ENCODE results near the gene DBT.
A peak's percentile ranks its signal among the peaks of the same experiment; 100 is the strongest.

DBT gene

DNA sequence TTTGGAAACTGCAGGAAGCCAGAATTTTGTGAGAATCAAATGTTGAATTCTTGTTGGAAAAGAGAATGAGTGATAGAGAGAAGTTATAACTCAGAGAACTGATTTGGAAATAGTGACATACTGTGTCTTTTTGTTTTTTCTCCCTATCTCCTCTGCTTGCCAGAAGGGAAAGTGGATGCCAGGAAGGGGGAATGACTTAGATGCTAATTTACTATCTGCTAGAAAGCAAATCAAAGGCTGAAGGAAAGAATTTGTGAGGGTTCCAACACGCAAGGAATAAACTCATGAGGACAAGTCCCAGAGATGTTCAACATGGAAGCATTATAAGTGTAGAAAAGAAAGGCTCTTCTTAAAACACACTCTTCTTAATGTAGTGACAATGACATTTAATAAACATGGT lies 51.0 kb downstream of the DBT start:
- DNase-seq (ENCODE audit: low spot score) = no peak

DNA sequence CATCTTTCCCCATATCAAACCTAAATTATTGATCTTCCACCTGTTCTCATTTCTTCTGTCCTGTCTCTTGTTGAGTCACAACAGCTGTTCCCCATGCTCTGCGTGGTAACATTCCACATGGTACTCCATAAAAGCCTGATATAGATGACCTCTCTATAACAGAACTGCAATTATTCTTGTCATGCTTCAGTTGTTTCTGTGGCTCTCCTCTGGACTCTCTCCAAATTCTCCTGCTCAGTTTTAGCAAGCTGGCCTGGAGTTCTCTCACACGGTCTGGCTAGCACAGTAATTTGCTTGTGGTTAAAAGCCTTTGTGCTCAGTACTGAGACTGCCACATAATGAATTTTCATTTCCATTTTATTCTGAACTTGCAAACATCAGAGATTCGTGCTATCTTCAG lies 61.0 kb downstream of the DBT start:
- DNase-seq (ENCODE audit: low spot score) = peak; percentile 40

DNA sequence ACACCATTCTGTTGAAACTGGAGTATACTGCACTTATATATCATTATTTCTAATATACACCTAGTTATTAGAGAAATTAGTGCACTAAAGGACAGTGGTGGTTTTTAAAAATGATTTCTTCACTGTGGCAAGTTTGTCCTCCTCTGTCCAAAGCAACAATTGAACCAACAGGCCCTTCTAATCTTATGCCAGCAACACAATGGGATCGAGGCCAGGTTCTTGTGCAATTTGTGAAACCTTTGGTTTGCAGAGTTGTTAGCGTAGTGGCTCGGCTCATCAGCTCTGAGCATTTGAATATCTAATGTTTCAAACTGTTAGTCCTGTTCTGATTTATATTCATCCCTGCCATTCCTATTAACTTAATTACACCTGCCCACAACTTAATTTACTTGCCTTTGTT lies 61.7 kb downstream of the DBT start:
- no peak for DNase-seq (ENCODE audit: low spot score)

DNA sequence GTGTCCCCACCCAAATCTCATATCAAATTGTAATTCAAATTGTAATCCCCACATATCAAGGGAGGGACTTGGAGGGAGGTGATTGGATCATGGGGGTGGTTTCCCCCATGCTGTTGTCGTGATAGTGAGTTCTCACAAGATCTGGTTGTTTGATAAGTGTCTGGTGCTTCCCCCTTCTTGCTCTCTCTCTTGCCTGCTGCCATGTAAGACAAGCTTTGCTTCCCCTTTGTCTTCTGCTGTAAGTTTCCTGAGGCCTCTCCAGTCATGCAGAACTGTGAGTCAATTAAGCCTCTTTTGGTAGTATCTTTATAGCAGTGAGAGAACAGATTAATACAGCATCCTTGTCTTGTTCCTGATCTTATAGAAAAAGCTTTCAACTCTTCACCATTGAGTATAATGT lies 65.1 kb downstream of the DBT start:
- no peak for DNase-seq (ENCODE audit: low spot score)

DNA sequence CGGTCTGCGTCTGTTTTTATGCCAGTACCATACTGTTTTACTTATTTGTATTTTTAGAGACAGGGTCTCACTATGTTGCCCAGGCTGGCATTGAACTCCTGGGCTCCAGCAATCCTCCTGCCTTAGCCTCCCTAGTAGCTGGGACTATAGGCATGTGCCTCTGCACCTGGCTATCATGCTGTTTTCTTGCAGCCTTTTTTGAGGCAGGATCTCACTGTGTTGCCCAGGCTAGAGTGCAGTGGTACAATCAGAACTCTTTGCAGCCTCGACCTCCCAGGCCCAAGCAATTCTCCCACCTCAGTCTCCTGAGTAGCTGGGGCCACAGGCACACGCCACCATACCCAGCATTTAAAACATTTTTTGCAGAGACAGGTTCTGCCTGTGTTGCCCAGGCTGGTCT lies 66.3 kb downstream of the DBT start:
- DNase-seq (ENCODE audit: low spot score) = no peak

DNA sequence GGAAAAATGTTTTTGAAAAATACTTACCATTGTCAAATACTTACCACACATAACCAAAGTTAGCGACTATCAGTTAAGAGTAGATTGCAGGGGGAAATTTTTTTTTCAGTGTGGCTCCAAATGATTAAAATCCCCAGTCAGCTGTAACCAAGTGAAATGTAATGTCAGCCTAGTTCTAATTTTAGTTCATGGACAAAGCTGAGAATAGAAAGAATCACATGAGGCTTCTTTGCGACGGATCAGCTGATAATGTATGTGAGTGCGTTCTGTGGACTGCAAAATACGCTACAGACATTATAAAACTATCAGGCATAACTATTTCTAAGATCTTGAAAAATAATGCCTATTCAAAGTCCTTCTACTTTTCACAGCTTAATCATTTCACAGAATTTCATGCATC lies 71.5 kb downstream of the DBT start, which contains the start of gene LRRC39:
Gene LRRC39, minus strand, starts transcription at position 166 of the 400 bp plus-strand sequence. CDS start 9,740 bp downstream, outside the sequence.
- DNase-seq (ENCODE audit: low spot score) = peak; percentile 8

DNA sequence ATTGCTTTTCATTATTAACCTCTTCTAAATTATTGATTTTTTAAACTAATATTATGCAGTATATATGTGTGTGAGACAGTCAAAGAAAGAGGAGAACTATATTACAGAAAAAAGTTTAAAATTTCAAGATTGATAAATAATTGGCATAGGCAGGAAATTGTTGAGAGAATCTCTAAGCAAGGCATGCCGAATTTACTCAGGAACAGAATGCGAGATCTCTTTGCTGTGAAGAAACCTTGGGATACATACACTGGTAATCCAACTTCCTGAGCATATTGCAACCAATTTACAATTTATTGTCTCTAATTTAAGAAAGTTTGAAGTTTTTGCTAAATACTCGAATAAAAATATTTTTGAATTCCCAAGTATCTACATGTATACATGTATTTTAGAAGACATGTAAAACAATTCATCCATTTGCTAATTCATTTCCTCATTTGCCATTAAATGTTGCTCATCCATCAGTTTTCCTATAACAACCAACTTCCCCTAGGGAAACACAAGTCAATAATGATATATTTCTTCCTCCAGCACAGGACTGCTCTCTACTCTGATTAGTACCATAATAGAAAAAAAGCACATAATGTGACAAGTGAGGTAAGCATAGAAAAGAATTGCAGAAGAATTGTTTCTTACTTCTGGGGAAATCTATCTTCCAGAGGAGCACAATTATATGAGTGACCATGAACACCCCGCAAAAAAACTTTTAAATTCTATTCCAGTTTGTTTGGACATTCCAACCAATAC lies 72.2 kb downstream of the DBT start:
- no peak for DNase-seq (ENCODE audit: low spot score)

DNA sequence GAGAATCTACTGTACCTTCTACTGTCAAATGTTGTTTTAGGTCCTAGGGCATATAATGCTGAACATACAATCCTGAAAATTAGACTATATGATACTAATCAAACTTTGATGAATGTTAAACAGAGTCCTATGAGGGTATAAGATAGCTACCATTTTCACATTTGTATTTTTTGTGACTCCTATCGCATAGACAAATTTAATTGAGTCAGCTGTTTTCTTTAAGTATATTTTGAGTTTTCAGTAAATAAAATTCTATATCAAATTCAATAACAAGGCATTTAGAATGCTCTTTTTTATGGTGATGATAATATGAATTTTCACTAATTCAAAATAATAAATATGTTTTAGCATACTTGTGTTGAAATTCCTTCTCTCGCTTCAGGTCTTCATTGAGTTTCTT lies 81.6 kb downstream of the DBT start:
- DNase-seq (ENCODE audit: low spot score) = no peak

DNA sequence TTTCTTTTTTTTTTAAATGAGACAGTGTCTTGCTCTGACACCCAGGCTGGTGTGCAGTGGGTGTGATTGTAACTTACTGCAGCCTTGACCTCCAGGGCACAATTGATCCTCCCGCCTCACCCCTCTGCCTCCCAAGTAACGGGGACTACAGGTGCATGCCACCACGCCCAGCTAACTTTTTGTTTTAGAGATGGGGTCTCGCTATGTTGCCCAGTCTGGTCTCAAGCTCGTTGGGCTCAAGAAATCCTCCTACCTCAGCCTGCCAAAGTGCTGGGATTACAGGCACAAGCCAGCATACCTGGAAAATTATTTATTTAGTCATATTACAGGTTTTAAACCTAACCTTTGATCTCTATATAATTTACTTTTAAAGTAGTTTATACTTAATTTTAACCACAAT lies 84.9 kb downstream of the DBT start:
- DNase-seq (ENCODE audit: low spot score) = no peak

DNA sequence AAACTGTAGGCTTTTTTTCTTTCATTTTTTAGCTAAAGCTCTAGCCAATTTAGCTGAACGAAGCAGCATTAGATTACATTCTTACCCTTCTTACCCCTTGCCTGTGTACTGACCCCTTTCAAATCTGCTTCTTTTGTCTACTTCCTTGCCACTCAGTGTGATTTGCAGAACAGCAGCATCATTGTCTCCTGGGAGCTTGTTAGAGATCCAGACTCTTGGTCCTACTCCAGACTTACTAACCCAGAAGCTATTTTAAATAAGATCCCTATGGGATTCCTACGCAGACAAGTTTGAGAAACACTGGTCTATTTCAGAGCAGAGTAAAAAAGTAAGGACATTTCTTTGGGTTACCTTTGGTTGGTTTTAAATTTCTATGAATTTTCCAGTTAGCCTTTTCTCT lies 85.4 kb downstream of the DBT start:
- DNase-seq (ENCODE audit: low spot score) = peak; percentile 45

DNA sequence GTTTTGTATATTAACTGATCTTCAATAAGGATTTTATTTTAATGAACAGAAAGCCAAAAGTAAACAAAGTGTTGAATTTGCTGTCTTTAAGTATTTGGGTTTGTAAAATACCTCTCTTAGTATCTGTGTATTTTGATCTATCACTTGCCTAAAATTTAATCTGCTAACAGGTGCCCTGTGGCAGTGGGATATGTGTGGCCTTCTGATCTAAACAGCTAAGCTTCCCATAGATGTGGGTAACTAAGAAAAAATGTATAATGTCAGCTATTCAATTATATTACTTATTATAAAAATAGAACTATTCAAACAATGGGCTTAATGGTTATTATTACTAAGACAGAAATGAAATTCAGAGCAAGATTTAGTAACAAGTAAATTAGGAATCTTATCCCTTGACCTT lies 86.8 kb downstream of the DBT start:
- DNase-seq (ENCODE audit: low spot score) = no peak

DNA sequence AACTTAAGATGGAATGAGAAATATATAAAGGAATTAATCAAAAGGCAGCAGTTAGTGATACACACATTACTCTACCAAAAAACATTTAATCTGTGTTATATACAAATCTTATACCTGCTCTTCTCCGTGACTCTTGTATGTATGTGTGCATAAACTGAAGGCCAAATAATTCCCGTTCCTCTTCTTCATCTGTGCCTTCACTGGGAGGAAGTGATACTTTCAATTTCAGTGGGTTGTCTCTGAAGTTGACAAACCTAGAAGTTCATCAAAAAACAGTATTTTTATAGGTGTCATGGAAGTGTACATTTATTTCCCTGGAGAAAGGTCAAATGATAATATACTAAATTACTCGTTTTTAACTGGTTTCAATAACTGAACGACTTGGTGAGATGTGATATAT lies 97.4 kb downstream of the DBT start:
- no peak for DNase-seq (ENCODE audit: low spot score)

DNA sequence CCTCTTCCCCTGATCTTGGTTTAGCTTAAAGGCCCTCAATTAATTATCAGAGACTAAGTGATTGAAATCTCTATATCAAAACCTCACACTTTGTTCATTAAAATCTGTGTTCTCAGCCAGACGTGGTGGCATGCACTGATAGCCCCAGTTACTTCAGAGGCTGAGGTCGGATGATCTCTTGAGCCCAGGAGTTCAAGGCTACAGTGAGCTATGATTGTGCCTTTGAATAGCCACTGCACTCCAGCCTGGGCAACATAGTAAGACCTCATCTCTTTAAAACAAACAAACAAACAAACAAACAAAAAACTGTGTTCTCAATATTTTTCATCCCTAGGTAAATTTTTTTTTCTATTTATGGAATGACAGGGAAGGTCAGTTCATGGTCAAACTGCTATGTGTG lies 98.0 kb downstream of the DBT start:
- no peak for DNase-seq (ENCODE audit: low spot score)

DNA sequence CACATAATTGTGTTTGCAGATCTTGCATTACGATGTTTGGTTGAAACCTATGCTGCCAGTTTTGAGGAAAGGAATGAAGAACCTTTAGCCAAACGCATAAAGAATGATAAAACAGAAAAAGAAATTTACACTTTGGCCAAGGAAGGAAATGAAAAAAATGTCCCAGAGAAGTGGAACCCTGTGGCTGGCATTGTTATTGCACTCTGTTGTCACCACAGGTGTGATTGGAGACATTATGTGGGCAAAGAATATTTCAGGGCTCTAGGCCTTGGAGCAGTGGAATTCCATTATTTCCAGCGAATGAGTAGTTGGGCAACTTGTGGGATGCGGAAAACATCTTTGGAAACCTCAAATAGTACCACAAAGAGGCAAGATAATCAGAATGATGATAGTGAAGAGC lies 101.8 kb downstream of the DBT start:
- DNase-seq (ENCODE audit: low spot score) = no peak

DNA sequence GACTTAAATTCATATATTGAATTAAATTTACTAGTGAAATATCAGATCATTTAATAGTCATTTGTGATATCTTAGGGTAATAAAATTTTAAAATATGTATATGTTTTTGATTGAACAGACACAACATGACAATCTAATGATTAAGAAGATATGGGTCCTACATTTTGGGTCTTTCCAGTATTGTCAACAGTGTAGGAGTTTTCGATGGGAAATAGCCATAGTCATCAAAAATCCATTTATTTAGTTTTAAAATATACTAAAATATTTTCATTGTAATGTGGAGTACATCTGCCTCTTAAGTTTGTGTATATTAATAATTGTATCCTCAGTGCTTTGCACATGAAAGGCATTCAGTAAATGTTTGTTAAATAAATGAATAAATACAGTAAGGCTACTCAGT lies 102.7 kb downstream of the DBT start:
- DNase-seq (ENCODE audit: low spot score) = no peak

DNA sequence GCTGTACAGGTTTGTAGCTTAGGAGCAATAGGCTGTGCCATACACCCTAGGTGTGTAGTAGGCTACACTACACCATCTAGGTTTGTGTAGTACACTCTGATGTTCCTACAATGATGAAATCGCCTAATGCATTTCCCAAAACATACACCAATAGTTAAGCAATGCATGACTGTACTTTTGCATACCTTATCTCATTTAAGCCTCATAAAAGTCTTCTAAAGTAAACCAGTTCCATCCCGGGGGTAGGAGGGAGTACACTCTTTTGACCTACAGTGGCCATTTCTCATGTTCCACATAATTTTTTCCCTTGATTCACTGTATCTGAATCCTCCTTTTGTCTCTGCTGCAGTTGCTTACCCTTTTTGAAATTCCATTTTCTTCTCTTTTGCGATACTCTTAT lies 104.5 kb downstream of the DBT start:
- DNase-seq (ENCODE audit: low spot score) = no peak

DNA sequence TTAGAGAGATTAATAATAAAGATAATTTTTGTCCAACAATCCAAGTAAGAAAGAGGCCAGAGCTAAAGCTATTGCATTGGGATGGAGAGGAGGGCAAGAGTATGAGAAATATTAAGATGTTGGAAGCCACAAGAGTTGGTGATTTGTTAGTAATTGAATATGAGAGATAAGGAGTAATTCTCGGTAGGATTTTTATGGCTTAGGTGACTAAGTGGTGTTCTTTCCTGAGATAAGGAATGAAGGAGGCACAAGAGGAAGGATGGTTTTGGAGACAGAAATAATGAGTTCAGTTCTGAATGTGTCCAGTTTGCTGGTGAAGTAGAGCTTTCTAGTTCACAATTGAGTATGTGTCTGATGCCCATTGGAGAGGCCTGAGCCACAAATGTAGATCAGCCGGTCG lies 107.3 kb downstream of the DBT start:
- DNase-seq (ENCODE audit: low spot score) = no peak

DNA sequence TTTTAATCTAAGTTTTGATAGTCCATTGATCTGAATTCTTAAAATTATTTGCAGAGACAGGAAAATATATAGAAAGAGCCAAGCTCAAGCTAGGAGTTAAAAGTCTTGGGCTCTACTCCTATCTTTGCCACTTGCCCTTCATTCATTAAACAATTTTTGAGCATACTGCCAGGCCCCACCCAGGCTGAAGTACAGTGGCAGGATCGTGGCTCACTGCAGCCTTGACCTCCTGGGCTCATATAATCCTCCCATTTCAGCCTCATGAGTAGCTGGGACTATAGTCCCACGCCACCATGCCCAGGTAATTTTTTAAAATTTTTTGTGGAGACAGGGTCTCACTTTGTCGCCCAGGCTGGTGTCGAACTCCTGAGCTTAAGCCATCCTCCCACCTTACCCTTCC lies 108.4 kb downstream of the DBT start:
- DNase-seq (ENCODE audit: low spot score) = no peak

DNA sequence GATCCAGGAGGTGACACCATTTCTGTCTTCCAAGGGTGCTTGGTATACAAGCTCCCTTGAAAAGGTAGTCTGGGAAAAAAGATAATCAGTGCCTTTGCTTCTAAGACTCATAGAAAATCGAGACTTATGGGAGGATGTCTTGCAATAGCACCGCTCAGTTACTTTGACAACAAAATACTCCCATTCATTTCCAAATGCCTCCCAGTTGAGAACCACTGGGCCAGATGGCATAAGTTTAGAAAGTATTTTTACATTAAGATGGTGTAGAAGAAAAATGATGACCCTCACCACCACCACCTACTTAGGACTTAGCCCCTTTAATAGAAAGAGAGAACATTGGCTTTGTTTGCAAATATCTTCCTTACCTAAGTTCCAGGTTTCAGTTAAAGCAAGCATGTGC lies 112.0 kb downstream of the DBT start:
- no peak for DNase-seq (ENCODE audit: low spot score)

Data from hepatic stellate cell (primary cell).